ENCODE measurements around the gene BMPR1A. TPM values are rescaled to one million over a fixed set of nuclear protein-coding genes. Genes with fewer than 3 reads are reported as not detected.

BMPR1A gene
- total RNA-seq, 1 donor from 2014 or later: 11.2 TPM

GRCh38 chr10:86823565-86823964 is 67.1 kb downstream of the BMPR1A start:
- H3K4me3 Mint-ChIP-seq (ENCODE audit: low read depth): no peak overlapping the region
- no peak overlapping the region for H3K27ac Mint-ChIP-seq
- DNase-seq (ENCODE audit: low spot score): no peak
- H3K36me3 Mint-ChIP-seq (ENCODE audit: low read depth): no peaks in the 10 kb centered on the region
- intact Hi-C loops (cut with micrococcal nuclease): no loop called here
- peaks cover 6% of the 10 kb centered on the region for H3K27me3 Mint-ChIP-seq (ENCODE audit: low read depth)
- no peaks in the 10 kb centered on the region for H3K9me3 Mint-ChIP-seq
- no peaks in the 10 kb centered on the region for H3K4me1 Mint-ChIP-seq (ENCODE audit: low read depth)

GRCh38 chr10:86824151-86824550 is 67.7 kb downstream of the BMPR1A start:
- Mint-ChIP-seq H3K27me3 (ENCODE audit: low read depth) (peaks cover 6% of the 10 kb centered on the region), H3K9me3 (no peaks in the 10 kb centered on the region), H3K4me3 (ENCODE audit: low read depth) (no peak overlapping the region), H3K36me3 (ENCODE audit: low read depth) (no peaks in the 10 kb centered on the region), H3K4me1 (ENCODE audit: low read depth) (no peaks in the 10 kb centered on the region), H3K27ac (no peak overlapping the region)
- DNase-seq (ENCODE audit: low spot score): no peak
- intact Hi-C loops (cut with micrococcal nuclease): no loop called here

GRCh38 chr10:86825366-86825765 is 68.9 kb downstream of the BMPR1A start:
- Mint-ChIP-seq H3K36me3 (ENCODE audit: low read depth) (no peaks in the 10 kb centered on the region), H3K27me3 (ENCODE audit: low read depth) (peaks cover 8% of the 10 kb centered on the region), H3K27ac (no peak overlapping the region), H3K9me3 (no peaks in the 10 kb centered on the region), H3K4me1 (ENCODE audit: low read depth) (no peaks in the 10 kb centered on the region), H3K4me3 (ENCODE audit: low read depth) (no peak overlapping the region)
- DNase-seq (ENCODE audit: low spot score): no peak
- intact Hi-C loops (cut with micrococcal nuclease): no loop called here

DNA sequence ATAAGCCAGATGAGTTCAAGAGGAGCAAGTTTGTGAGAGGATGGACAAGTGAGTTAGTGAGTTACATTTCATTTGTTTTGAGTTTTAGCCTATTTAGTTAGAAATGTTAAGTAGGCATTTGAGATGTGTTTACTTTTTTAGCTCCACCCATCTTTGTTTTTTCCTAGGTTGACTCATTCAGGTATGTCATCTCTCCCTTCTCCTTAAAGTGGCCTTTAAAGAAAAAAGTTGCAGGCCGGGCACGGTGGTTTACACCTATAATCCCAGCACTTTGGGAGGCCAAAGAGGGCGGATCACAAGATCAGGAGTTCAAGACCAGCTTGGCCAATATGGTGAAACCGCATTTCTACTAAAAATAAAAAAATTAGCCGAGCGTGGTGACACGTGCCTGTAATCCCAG is 71.2 kb downstream of the BMPR1A start:
- no peaks in the 10 kb centered on the region for H3K36me3 Mint-ChIP-seq (ENCODE audit: low read depth)
- no peaks in the 10 kb centered on the region for H3K9me3 Mint-ChIP-seq
- intact Hi-C loops (cut with micrococcal nuclease): no loop called here
- no peak overlapping the region for H3K27ac Mint-ChIP-seq
- H3K27me3 Mint-ChIP-seq (ENCODE audit: low read depth): peaks cover 7% of the 10 kb centered on the region
- no peaks in the 10 kb centered on the region for H3K4me1 Mint-ChIP-seq (ENCODE audit: low read depth)
- no peak overlapping the region for H3K4me3 Mint-ChIP-seq (ENCODE audit: low read depth)
- no peak for DNase-seq (ENCODE audit: low spot score)

GRCh38 chr10:86828145-86828544 is 71.7 kb downstream of the BMPR1A start:
- Mint-ChIP-seq H3K27ac (no peak overlapping the region), H3K36me3 (ENCODE audit: low read depth) (no peaks in the 10 kb centered on the region), H3K4me3 (ENCODE audit: low read depth) (no peak overlapping the region), H3K9me3 (no peaks in the 10 kb centered on the region), H3K4me1 (ENCODE audit: low read depth) (no peaks in the 10 kb centered on the region), H3K27me3 (ENCODE audit: low read depth) (peaks cover 7% of the 10 kb centered on the region)
- no peak for DNase-seq (ENCODE audit: low spot score)
- intact Hi-C loops (cut with micrococcal nuclease): no loop called here

DNA sequence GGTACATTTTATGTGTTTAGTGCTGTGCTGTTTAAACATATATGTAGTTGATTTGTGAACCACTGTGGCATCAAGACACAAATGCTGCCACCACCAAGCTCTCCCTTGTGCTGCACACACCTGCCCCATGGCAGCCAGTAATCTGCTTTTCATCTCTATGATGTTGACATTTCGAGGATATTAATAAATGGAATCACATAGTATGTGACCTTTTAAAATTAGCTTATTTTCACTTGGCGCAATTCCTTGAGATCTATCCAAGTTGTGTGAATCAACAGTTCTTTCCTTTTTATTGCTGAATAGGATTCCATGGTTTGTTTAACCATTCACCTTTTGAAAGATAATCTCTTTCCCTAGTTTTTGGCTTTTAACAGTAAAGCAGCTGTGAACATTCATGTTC is 73.1 kb downstream of the BMPR1A start:
- Mint-ChIP-seq H3K4me3 (ENCODE audit: low read depth) (no peak overlapping the region), H3K4me1 (ENCODE audit: low read depth) (no peaks in the 10 kb centered on the region), H3K27me3 (ENCODE audit: low read depth) (peaks cover 7% of the 10 kb centered on the region), H3K36me3 (ENCODE audit: low read depth) (no peaks in the 10 kb centered on the region), H3K27ac (no peak overlapping the region), H3K9me3 (no peaks in the 10 kb centered on the region)
- no peak for DNase-seq (ENCODE audit: low spot score)
- intact Hi-C loops (cut with micrococcal nuclease): no loop called here

DNA sequence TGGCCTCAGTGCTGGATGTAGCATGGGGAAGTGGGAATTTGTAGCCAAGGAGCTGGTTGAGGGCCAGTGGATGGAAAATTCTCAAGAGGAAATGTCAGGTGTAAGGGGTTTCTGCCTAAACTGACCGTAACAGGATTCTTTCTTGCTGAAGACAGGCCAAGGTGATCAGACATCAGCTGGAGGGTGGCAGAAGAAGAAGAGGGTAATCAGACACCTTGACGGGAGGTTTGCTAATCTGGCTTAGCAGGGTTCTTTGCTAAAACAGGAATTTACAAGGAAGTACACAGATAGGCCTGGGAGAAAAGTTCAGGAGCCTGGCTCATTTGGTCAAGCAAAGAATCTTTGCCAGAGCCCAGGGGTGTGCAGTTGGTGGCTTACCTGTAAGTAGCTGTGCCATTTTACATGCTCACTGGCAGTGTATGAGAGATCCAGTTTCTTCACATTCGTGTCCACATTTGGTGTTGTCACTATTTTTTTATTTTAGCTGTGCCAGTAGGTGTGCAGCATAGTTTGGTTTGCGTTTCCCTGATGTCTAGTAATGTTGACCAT is 73.7 kb downstream of the BMPR1A start:
- no peak overlapping the region for H3K27ac Mint-ChIP-seq
- H3K36me3 Mint-ChIP-seq (ENCODE audit: low read depth): no peaks in the 10 kb centered on the region
- H3K4me3 Mint-ChIP-seq (ENCODE audit: low read depth): no peak overlapping the region
- no peaks in the 10 kb centered on the region for H3K4me1 Mint-ChIP-seq (ENCODE audit: low read depth)
- intact Hi-C loops (cut with micrococcal nuclease): no loop called here
- no peaks in the 10 kb centered on the region for H3K9me3 Mint-ChIP-seq
- peaks cover 7% of the 10 kb centered on the region for H3K27me3 Mint-ChIP-seq (ENCODE audit: low read depth)
- DNase-seq (ENCODE audit: low spot score): no peak

- Mint-ChIP-seq H3K27me3 (ENCODE audit: low read depth) (peaks cover 4% of the 10 kb centered on the region), H3K4me1 (ENCODE audit: low read depth) (peaks cover 5% of the 10 kb centered on the region), H3K9me3 (no peaks in the 10 kb centered on the region), H3K4me3 (ENCODE audit: low read depth) (no peak overlapping the region), H3K36me3 (ENCODE audit: low read depth) (no peaks in the 10 kb centered on the region), H3K27ac (no peak overlapping the region)
- DNase-seq (ENCODE audit: low spot score): no peak
- intact Hi-C loops (cut with micrococcal nuclease): no loop called here
Observed at GRCh38 chr10:86833969-86834368, 77.5 kb downstream of the BMPR1A start.

- intact Hi-C loops (cut with micrococcal nuclease): no loop called here
- no peak overlapping the region for H3K27ac Mint-ChIP-seq
- no peaks in the 10 kb centered on the region for H3K9me3 Mint-ChIP-seq
- DNase-seq (ENCODE audit: low spot score): no peak
- no peak overlapping the region for H3K4me3 Mint-ChIP-seq (ENCODE audit: low read depth)
- H3K36me3 Mint-ChIP-seq (ENCODE audit: low read depth): peaks cover 7% of the 10 kb centered on the region
- peaks cover 5% of the 10 kb centered on the region for H3K4me1 Mint-ChIP-seq (ENCODE audit: low read depth)
- no peaks in the 10 kb centered on the region for H3K27me3 Mint-ChIP-seq (ENCODE audit: low read depth)
Observed at GRCh38 chr10:86836044-86836443, 79.6 kb downstream of the BMPR1A start.

DNA sequence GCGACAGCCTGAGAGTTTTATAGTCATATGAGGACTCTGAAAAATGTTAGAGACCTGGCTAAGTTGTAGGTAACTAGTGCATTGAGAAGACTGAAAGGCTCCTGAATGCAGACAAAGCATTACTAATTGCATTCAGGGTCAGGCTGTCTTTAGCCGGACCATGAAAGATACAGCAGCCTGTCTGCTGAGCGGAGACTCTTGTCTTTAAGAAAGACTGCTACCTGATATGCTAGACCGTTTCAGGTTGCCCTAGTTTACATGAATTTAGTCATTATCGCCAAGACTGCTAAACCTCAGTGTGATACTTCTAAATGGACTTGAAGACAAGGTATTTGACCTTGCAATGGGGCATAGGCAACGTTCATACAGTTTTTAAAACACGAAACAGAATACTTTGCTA is 81.2 kb downstream of the BMPR1A start:
- H3K4me1 Mint-ChIP-seq (ENCODE audit: low read depth): peaks cover 5% of the 10 kb centered on the region
- intact Hi-C loops (cut with micrococcal nuclease): no loop called here
- no peak overlapping the region for H3K4me3 Mint-ChIP-seq (ENCODE audit: low read depth)
- no peaks in the 10 kb centered on the region for H3K27me3 Mint-ChIP-seq (ENCODE audit: low read depth)
- H3K9me3 Mint-ChIP-seq: no peaks in the 10 kb centered on the region
- no peak overlapping the region for H3K27ac Mint-ChIP-seq
- peaks cover 7% of the 10 kb centered on the region for H3K36me3 Mint-ChIP-seq (ENCODE audit: low read depth)
- DNase-seq (ENCODE audit: low spot score): no peak

GRCh38 chr10:86840498-86840897 is 84.1 kb downstream of the BMPR1A start:
- intact Hi-C loops (cut with micrococcal nuclease): no loop called here
- Mint-ChIP-seq H3K36me3 (ENCODE audit: low read depth) (peaks cover 7% of the 10 kb centered on the region), H3K27me3 (ENCODE audit: low read depth) (no peaks in the 10 kb centered on the region), H3K4me3 (ENCODE audit: low read depth) (no peak overlapping the region), H3K27ac (no peak overlapping the region), H3K4me1 (ENCODE audit: low read depth) (peaks cover 4% of the 10 kb centered on the region), H3K9me3 (no peaks in the 10 kb centered on the region)
- DNase-seq (ENCODE audit: low spot score): no peak

GRCh38 chr10:86846088-86846487 is 89.7 kb downstream of the BMPR1A start:
- no peaks in the 10 kb centered on the region for H3K4me1 Mint-ChIP-seq (ENCODE audit: low read depth)
- H3K4me3 Mint-ChIP-seq (ENCODE audit: low read depth): no peak overlapping the region
- intact Hi-C loops (cut with micrococcal nuclease): no loop called here
- DNase-seq (ENCODE audit: low spot score): no peak
- no peaks in the 10 kb centered on the region for H3K36me3 Mint-ChIP-seq (ENCODE audit: low read depth)
- no peaks in the 10 kb centered on the region for H3K9me3 Mint-ChIP-seq
- H3K27ac Mint-ChIP-seq: no peak overlapping the region
- no peaks in the 10 kb centered on the region for H3K27me3 Mint-ChIP-seq (ENCODE audit: low read depth)

- Mint-ChIP-seq H3K27ac (no peak overlapping the region), H3K4me1 (ENCODE audit: low read depth) (no peaks in the 10 kb centered on the region), H3K9me3 (no peaks in the 10 kb centered on the region), H3K27me3 (ENCODE audit: low read depth) (peaks cover 3% of the 10 kb centered on the region), H3K4me3 (ENCODE audit: low read depth) (no peak overlapping the region), H3K36me3 (ENCODE audit: low read depth) (no peaks in the 10 kb centered on the region)
- DNase-seq (ENCODE audit: low spot score): no peak
- intact Hi-C loops (cut with micrococcal nuclease): no loop called here
Observed at GRCh38 chr10:86848747-86849146, 92.3 kb downstream of the BMPR1A start.
